GM19467 (cell line): Measurements from ENCODE around the gene FAM110D.

ENCODE experiments used
- ATAC-seq: cut with Tn5 transposase; IDR thresholded peaks from one replicate; pipeline ENCODE4 v1.9.1; 2021; ENCODE audit warnings: mild to moderate bottlenecking, moderate library complexity; ENCODE audit not compliant: unreplicated experiment

FAM110D gene

GRCh38 chr1:26127235-26128163, 31.4 kb upstream of the FAM110D start:
- no peak for ATAC-seq

GRCh38 chr1:26129778-26130177, 29.1 kb upstream of the FAM110D start:
- ATAC-seq = no peak

- ATAC-seq = no peak
These were observed 28.2 kb upstream of the FAM110D start for GRCh38 chr1:26130695-26131094.

GRCh38 chr1:26132128-26132833, 26.6 kb upstream of the FAM110D start:
- no peak for ATAC-seq

- no peak for ATAC-seq
These were observed 26.1 kb upstream of the FAM110D start for GRCh38 chr1:26132834-26133167.

- no peak for ATAC-seq
These were observed 24.4 kb upstream of the FAM110D start for GRCh38 chr1:26134466-26134865.

- ATAC-seq = no peak
These were observed 19.8 kb upstream of the FAM110D start for GRCh38 chr1:26138974-26139558.

GRCh38 chr1:26142159-26142558, 16.7 kb upstream of the FAM110D start:
- no peak for ATAC-seq

GRCh38 chr1:26145041-26145959, 13.6 kb upstream of the FAM110D start:
- no peak for ATAC-seq

- no peak for ATAC-seq
These were observed 13.0 kb upstream of the FAM110D start for GRCh38 chr1:26145960-26146294.

GRCh38 chr1:26148887-26149286, 10.0 kb upstream of the FAM110D start:
- no peak for ATAC-seq

- no peak for ATAC-seq
These were observed 4.8 kb upstream of the FAM110D start for GRCh38 chr1:26153966-26154532.

- ATAC-seq = no peak
These were observed 4.1 kb upstream of the FAM110D start for GRCh38 chr1:26154750-26155149.

- no peak for ATAC-seq
These were observed 3.3 kb upstream of the FAM110D start for GRCh38 chr1:26155370-26156284.

- ATAC-seq = no peak
These were observed 2.4 kb upstream of the FAM110D start for GRCh38 chr1:26156285-26157038.

- no peak for ATAC-seq
These were observed 490 bp upstream of the FAM110D start for GRCh38 chr1:26158271-26158907.

- ATAC-seq = no peak
These were observed 812 bp downstream of the FAM110D start for GRCh38 chr1:26159743-26160039.
